HepG2 (cell line): ENCODE results near the gene GNAZ. TPM values are rescaled to one million over a fixed set of nuclear protein-coding genes. Genes with fewer than 3 reads are reported as not detected.
A peak's percentile ranks its signal among the peaks of the same experiment; 100 is the strongest.

Source experiments
- AKAP8 ChIP-seq: sonication (generic); formaldehyde crosslinking; IDR thresholded peaks from 2 replicates; pipeline ENCODE4 v1.5.1; 2020; ENCODE audit warnings: mild to moderate bottlenecking, missing genetic modification reagents
- BORCS8-MEF2B ChIP-seq: sonication (generic); formaldehyde crosslinking; IDR thresholded peaks from 2 replicates; pipeline ENCODE4 v1.8.0; 2022; ENCODE audit warnings: mild to moderate bottlenecking, missing genetic modification reagents
- FOSL1 ChIP-seq: sonication (generic); formaldehyde crosslinking; IDR thresholded peaks from 2 replicates; pipeline ENCODE4 v1.9.0; 2021; ENCODE audit warnings: missing genetic modification reagents, borderline replicate concordance
- HMGXB4 ChIP-seq, 2 experiments: sonication (generic) in 1 of 2; formaldehyde crosslinking in 1 of 2; IDR thresholded peaks; 2 replicates each; pipeline versions ENCODE4 v1.4.0 to v1.6.1; 2018 to 2020; ENCODE audit warnings: missing genetic modification reagents in 2 of 2, borderline replicate concordance in 1 of 2, low read depth in 1 of 2, mild to moderate bottlenecking in 1 of 2, missing biosample characterization in 1 of 2
- HNRNPL ChIP-seq: fragments of 200-400 bp; formaldehyde crosslinking; IDR thresholded peaks from 2 replicates; pipeline ENCODE4 v1.6.1; 2017; ENCODE audit warnings: mild to moderate bottlenecking, low read depth, low read length
- KDM2A ChIP-seq: sonication (generic); formaldehyde crosslinking; IDR thresholded peaks from 2 replicates; pipeline ENCODE4 v1.4.0; 2020; ENCODE audit warnings: low read depth, missing genetic modification reagents, borderline replicate concordance
- KDM3A ChIP-seq: IDR thresholded peaks from 2 replicates; pipeline ENCODE4 v1.6.1; 2018; ENCODE audit warnings: low read depth, missing compliant biosample characterization
- NCOA2 ChIP-seq: sonication (generic); formaldehyde crosslinking; IDR thresholded peaks from 2 replicates; pipeline ENCODE4 v1.8.0; 2022; ENCODE audit warnings: inconsistent platforms
- PATZ1 ChIP-seq: sonication (generic); formaldehyde crosslinking; IDR thresholded peaks from 2 replicates; pipeline ENCODE4 v1.4.0; 2020; ENCODE audit warnings: missing genetic modification reagents
- PAXIP1 ChIP-seq: sonication (generic); formaldehyde crosslinking; conservative IDR thresholded peaks from 2 replicates; pipeline ENCODE4 v1.4.0; 2020; ENCODE audit warnings: mild to moderate bottlenecking, missing genetic modification reagents, moderate library complexity
- PRDM15 ChIP-seq: sonication (generic); formaldehyde crosslinking; IDR thresholded peaks from 2 replicates; pipeline ENCODE4 v1.4.0; 2020; ENCODE audit warnings: missing genetic modification reagents
- PTBP1 ChIP-seq: fragments of 200-400 bp; formaldehyde crosslinking; IDR thresholded peaks from 2 replicates; pipeline ENCODE4 v1.6.1; 2018; ENCODE audit warnings: low read length, low read depth; ENCODE audit not compliant: poor library complexity, severe bottlenecking
- RFX1 ChIP-seq: fragments of 450-650 bp; IDR thresholded peaks from 2 replicates; pipeline ENCODE4 v1.6.1; 2017
- RNF2 ChIP-seq: fragments of 450-650 bp; conservative IDR thresholded peaks from 2 replicates; pipeline ENCODE4 v1.6.1; 2016; ENCODE audit warnings: low read depth
- RXRA ChIP-seq: sonication (generic); formaldehyde crosslinking; IDR thresholded peaks from 2 replicates; pipeline ENCODE4 v1.5.1; 2020; ENCODE audit warnings: missing genetic modification reagents
- SP4 ChIP-seq: sonication (generic); formaldehyde crosslinking; IDR thresholded peaks from 2 replicates; pipeline ENCODE4 v1.8.1; 2023; ENCODE audit warnings: mild to moderate bottlenecking, missing genetic modification reagents
- ZFX ChIP-seq: sonication (generic); formaldehyde crosslinking; IDR thresholded peaks from 2 replicates; pipeline ENCODE4 v1.4.0; 2020; ENCODE audit warnings: mild to moderate bottlenecking, low read depth, missing genetic modification reagents, moderate library complexity
- polyA plus RNA-seq, 8 experiments: library from polyadenylated mRNA; depleted of rRNA in 3 of 8; stranded (reverse) in 7 of 8; unstranded in 1 of 8; fragments of >200 nt; fragmentation: Illumina TruSeq in 4 of 8; extraction: Trizol in 4 of 8; gene quantifications; 2 replicates each; pipeline versions ENCODE4 v1.2.1 to v1.2.3, GENCODE V29; 2011 to 2016; ENCODE audit warnings: low read depth in 4 of 8, missing spikeins in 1 of 8, mixed read lengths in 1 of 8; ENCODE audit not compliant: insufficient read depth in 1 of 8
- total RNA-seq, 5 experiments: library from RNA; depleted of rRNA; stranded (reverse); fragments of >200 nt; fragmentation: Illumina TruSeq; extraction: Trizol; gene quantifications; 2 replicates each; pipeline ENCODE4 v1.2.3, GENCODE V29; 2016; ENCODE audit warnings: low read depth in 1 of 5

Gene GNAZ
- total and polyA plus RNA-seq, 2 of the 13 experiments (the other 11 are each of a cell fraction or from before 2014, with no cell fraction given) = 11.4 to 22.3 TPM

GRCh38 chr22:23144932-23145877, 74.9 kb downstream of the GNAZ start, which contains the start of gene RAB36 (continued):
- TF ChIP-seq PATZ1 (CRISPR knock-in tag) = no peak
- peak; percentile 31; the same call in 1 of the 2 replicates for TF ChIP-seq RXRA (CRISPR knock-in tag)
- TF ChIP-seq HMGXB4 (CRISPR knock-in tag; IDR thresholded peaks at IDR 0.05; ENCODE audit: borderline replicate concordance in 1 of 2, low read depth in 1 of 2) = no peak
- no peak for TF ChIP-seq PTBP1
- no peak for TF ChIP-seq PRDM15 (CRISPR knock-in tag)
- no peak for TF ChIP-seq KDM3A (CRISPR knock-in tag)
- no peak for TF ChIP-seq BORCS8-MEF2B (CRISPR knock-in tag)
- TF ChIP-seq KDM2A (CRISPR knock-in tag) = peak; percentile 21; the same call in 1 of the 2 replicates
- peak; percentile 69 for TF ChIP-seq ZFX (CRISPR knock-in tag)
- TF ChIP-seq NCOA2 (CRISPR knock-in tag) = no peak
- TF ChIP-seq HNRNPL = peak; percentile 81; the same call in 1 of the 2 replicates
- TF ChIP-seq PAXIP1 (CRISPR knock-in tag) = 0 out of 2 replicates have a peak, but pooled peaks have one; percentile 18
- TF ChIP-seq FOSL1 (CRISPR knock-in tag) = peak; percentile 30; the same call in 1 of the 2 replicates
- TF ChIP-seq RFX1 = peak; percentile 98
- TF ChIP-seq AKAP8 (CRISPR knock-in tag) = no peak
- TF ChIP-seq RNF2 = no peak
- peak; percentile 35; the same call in 1 of the 2 replicates for TF ChIP-seq SP4
